HG03575 (cell line): ENCODE data around the gene EVI5.

Experiments used
- ATAC-seq: cut with Tn5 transposase; IDR thresholded peaks from one replicate; pipeline ENCODE4 v1.9.1; 2021; ENCODE audit not compliant: unreplicated experiment, insufficient number of reproducible peaks, low FRiP score; ENCODE audit errors: extremely low read depth

The EVI5 gene

GRCh38 chr1:92784639-92785500, at the start of gene EVI5:
TSS of gene EVI5 (minus strand) at chr1:92785108. CDS start at chr1:92736546, 48,562 bp downstream.
- ATAC-seq: peak; percentile 79

DNA sequence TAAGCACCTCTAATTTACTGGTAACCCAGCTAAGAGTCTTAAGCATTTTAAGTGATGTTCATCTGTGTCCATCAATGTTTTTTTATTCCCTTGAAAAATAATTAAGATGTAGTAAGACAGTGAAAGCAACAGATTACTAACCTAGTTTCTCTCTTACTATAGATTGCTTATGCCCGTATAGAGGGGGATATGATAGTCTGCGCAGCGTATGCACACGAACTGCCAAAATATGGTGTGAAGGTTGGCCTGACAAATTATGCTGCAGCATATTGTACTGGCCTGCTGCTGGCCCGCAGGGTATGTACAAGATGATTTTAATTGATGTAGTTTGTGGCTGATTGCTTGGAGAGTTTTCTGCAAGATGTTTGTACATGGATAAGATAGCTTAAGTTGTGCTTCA, 49.7 kb upstream of the EVI5 start:
- no peak for ATAC-seq

GRCh38 chr1:92833840-92834239, 48.9 kb upstream of the EVI5 start:
- ATAC-seq: no peak

GRCh38 chr1:92832537-92833114, 47.7 kb upstream of the EVI5 start:
- ATAC-seq: no peak

GRCh38 chr1:92831762-92832536, 47.0 kb upstream of the EVI5 start, which contains the start of gene RPL5:
TSS of gene RPL5 (plus strand) at chr1:92832040. CDS start at chr1:92832115, 75 bp downstream.
- peak; percentile 87 for ATAC-seq

- ATAC-seq: no peak
Observed at GRCh38 chr1:92831368-92831761, 46.5 kb upstream of the EVI5 start.

GRCh38 chr1:92826792-92827191, 41.9 kb upstream of the EVI5 start:
- ATAC-seq: no peak

DNA sequence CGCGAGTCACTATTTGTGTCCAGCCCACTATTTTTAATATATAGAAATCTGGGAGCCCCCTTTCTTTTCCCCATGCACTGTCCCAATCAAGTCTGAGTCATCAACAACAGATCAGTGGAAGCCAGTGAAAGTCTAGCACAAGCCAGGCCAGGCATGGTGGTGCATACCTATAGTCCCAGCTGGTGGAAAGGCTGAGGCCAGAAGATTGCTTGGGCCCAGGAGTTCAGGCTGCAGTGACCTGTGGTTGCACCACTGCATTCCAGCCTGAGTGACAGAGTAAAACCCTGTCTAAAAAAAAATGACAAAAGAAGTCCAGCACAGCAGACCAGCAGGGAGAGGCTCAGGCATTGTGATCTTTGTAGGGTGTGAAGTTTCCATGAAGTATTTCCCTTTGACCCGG, 38.0 kb upstream of the EVI5 start:
- ATAC-seq: no peak

DNA sequence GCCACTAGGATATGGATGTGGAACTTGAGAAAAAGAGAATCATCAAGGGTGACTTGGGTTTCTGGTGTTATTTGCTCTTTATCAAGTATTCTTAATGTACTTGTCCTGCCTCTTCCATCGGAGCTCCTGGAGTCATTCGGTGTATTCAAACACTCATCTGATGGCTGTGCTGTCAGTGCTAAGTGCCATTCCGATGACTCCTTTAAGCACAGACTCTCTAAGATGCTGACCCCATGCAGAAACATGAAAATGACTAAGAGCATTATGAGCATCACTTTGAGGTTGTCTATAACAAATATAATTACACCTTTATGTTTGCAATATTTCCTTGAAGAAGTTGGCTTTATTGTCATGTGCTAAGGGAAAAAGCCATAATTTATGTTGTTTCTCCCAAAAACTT, 35.6 kb upstream of the EVI5 start:
- no peak for ATAC-seq

DNA sequence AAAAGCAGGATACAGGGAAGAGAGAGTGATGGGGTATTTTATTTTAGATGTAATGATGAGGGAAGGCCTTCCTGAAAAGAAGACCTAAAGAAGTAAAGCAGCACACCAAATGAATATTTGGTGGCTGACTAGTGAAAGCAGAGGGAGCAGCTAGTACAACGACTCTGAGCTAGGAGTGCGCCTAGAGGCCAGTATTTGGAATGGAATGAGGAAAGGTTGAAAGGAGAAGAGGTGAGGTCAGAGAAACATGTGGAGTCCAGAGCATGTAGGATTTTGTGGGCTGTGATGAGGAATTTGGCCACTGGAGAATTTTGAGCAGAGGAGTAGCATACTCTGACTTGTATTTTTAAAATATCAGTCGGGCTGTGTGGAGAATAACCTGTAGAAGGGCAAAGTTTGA, 35.1 kb upstream of the EVI5 start:
- ATAC-seq: no peak

GRCh38 chr1:92817986-92818764, 33.3 kb upstream of the EVI5 start:
- ATAC-seq: no peak

DNA sequence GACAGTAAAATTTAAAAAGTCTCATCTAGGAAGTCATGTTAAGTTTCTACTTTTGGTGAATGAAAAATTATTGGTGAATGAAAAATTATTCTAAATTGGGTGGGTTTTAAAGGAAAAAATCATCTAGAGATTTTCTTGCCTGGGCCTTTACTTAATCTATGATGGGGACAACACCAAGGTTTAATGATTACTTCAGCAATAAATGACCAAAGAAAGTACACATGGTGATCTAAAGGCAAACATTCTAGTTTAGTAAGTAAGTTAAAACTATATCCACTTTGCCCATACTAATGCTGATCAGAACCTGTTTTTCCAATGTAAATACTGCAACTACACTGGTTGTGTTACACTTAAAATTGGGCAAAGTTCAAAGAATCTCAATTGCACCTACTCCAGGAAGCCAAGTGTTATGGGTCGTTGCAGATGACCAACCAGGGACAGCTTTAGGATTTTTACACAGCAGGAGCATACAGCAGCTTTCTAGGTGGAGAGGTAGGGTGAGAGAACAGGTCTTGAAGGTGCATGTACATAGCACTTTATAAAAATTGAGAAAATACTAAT, 32.3 kb upstream of the EVI5 start:
- no peak for ATAC-seq

DNA sequence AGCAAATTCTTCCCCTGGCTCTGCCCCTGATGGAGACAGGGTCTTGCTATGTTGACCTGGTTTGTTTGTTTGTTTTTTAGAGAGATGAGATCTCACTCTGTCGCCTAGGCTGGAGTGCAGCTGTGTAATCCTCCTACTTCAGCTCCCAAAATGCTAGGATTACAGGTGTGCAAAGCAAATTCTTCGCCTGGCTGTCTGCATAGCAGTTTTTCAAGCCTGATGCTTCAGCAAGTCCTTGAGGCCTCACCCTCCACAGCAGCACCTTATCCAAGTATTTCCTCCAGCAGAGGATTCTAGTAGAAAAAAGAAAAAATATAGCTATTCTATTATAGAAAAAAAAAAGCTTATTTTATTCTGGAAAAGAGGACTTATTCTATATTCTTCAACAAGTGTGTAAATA, 31.8 kb upstream of the EVI5 start:
- no peak for ATAC-seq

DNA sequence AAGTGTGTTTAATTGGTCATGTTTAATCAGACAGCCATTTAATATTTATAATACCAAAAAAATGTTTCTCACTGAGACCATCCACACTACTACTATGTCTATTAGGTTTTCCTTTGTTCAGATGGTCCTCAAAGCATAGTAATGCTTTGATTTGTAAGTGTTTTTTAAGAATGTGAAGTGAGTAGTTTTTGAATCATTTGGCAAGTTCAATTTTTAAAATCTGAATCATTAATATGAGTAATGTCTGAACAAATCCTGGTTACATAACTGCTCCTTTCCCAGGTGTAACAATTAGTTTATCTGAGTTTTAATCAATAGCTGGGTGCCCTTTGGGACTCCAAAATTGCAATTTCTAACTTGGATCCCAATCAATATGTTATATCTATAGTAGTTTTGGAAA, 23.5 kb upstream of the EVI5 start:
- ATAC-seq: no peak

GRCh38 chr1:92805216-92805615, 20.3 kb upstream of the EVI5 start:
- ATAC-seq: no peak

GRCh38 chr1:92804721-92805201, 19.9 kb upstream of the EVI5 start:
- no peak for ATAC-seq

DNA sequence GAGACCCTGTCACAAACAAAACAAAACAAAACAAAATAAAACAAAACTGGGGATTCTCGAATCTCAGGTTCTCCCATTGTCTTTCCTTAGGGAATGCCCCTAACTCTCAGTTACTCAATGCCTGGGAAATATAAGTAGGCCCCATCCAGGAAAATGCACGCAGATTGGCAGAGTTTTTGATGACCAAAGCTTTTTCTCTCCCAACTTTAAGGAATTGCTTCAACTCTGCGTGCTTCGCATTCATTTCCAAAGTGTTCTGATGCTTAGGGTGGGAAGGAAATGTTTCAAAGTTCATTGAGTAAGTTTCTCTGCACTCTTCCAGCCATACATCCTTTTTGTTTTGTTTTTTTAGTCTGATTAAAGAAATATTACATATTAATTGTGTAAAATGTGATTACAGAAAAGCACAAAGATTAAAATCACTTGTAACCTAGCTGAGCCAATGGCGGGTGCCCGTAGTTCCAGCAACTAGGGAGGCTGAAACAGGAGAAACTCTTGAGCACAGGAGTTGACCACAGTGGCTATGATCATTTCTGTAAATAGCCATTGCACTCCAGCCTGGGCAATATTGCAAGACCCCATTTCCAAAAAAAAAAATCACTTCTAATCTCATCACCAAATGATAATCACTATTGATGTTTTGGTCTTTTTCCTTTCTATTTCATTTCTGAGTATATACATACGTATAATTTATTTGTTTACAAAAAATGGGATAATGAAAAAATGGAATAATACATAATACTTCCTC, 18.4 kb upstream of the EVI5 start:
- no peak for ATAC-seq

- no peak for ATAC-seq
Observed at GRCh38 chr1:92797961-92798360, 13.1 kb upstream of the EVI5 start.
